ENCODE measurements around the gene RPS19. TPM values are rescaled to one million over a fixed set of nuclear protein-coding genes. Genes with fewer than 3 reads are reported as not detected.
"Not testable (repeated sequence)": the region's sequence is repeated elsewhere in the genome, so short reads cannot be mapped to it uniquely, and the experiment has no call there.

RPS19 gene
- total RNA-seq, 2 experiments from 2014 or later: 2,679 to 3,011 TPM

DNA sequence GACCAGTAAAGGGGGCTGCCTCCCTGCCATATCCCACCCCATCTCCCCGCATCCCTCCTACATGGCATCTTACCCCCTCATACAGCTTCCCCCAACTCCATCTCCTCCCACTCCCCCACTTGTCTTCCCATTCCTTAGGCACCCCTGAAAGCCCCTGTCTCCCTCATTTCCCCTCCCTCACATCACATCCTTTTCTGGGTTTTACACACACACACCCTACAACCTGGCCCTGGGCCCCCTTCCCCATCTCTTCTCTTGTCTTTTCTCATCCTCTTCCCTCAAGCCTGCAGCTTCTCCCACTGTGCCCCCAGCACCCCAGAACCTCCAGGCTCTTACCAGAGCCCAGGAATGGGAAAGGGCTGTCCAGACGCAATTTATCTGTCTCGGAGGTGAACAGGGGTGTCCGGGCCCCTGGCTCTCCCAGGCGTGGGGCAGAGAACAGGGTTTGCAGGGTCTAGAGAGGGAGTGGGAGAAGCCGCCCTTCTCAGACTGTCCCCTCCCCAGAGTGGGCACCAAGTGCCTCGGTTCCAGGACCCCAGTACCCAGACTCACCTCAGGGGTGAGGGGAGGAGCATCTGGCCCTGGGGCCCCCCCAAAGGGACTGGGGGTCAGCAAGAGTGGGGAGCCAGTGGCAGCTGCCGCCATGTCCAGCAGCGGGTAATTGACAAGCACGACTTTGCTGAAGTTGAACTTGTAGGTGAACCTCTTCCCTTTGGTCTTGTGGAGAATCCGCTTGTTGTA, 48.8 kb downstream of the RPS19 start:
- peaks cover 32% of the 10 kb centered on the region for H3K4me1 Mint-ChIP-seq
- peaks cover 27% of the 10 kb centered on the region for H3K27me3 Mint-ChIP-seq
- CTCF ChIA-PET: no interaction called here
- H3K9me3 Mint-ChIP-seq: no peaks in the 10 kb centered on the region
- no peak overlapping the region for H3K4me3 Mint-ChIP-seq
- no peak overlapping the region for H3K27ac Mint-ChIP-seq
- POLR2A ChIA-PET: no interaction called here
- DNase-seq: no peak
- H3K36me3 Mint-ChIP-seq (ENCODE audit: low read depth): peaks cover 39% of the 10 kb centered on the region

DNA sequence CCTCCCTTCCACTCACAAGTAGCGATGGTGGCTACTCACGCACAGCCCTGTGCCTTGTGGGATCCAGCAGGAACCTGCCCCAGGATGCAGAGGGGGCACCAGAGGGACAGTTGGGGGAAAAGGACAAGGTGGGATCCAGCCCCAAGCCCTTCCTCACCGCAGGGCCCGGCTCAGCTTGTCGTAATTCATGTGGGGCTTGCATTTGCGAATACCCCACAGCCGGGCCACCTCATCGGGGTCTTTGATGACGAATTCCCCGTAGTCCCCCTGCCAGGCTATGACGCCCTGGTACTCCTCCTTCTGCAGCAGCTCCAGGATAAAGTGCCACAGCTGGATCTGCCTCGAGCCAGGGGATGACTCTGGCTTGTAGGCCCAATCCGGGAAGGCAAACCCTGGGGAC, 49.7 kb downstream of the RPS19 start:
- H3K4me1 Mint-ChIP-seq: peaks cover 29% of the 10 kb centered on the region
- H3K36me3 Mint-ChIP-seq (ENCODE audit: low read depth): peaks cover 32% of the 10 kb centered on the region
- H3K4me3 Mint-ChIP-seq: no peak overlapping the region
- H3K27ac Mint-ChIP-seq: no peak overlapping the region
- peaks cover 33% of the 10 kb centered on the region for H3K27me3 Mint-ChIP-seq
- POLR2A ChIA-PET: no interaction called here
- CTCF ChIA-PET: interaction anchor here (0.6 kb wide), 1 partner anchor 1425 kb away, joined by 3 read pairs; no protein-coding TSS in a partner anchor
- no peak for DNase-seq
- no peaks in the 10 kb centered on the region for H3K9me3 Mint-ChIP-seq

DNA sequence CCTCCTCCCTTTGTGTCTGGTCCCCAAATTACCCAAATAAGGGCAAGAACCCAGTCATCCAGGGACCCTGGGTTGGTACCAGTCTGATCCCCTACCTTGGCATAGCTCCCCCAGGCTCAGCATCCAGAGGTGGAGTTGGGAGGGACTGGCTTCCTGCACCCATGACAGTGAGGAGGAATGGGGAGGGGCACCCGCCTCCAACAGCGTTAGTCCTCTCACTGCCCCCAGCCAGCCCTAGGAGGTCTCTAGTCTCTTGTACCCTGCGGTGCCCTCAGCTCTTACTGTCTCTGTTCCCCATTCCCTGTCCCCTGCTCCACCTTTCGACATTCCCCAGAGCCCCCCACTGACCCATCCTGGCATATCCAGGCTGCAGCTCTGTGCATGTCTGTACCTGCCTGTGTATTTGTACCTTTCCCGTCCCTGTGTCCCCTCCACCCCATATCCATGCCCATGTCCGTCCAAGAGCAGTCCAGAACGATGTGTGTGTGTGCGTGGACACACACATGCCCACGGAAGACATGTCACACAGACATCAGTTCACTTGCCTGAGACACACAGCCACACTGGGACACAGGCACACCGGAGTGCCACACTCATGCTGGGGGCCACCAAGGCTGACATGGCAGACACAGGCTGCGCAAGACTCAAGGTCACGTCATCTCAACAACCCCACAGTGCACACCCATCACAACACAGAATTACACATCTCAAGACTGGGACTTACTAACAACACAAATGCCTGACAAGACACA, 50.4 kb downstream of the RPS19 start:
- H3K27me3 Mint-ChIP-seq: peaks cover 34% of the 10 kb centered on the region
- DNase-seq: no peak
- H3K4me1 Mint-ChIP-seq: peaks cover 27% of the 10 kb centered on the region
- peak overlapping the region; percentile 7 for H3K27ac Mint-ChIP-seq
- peaks cover 25% of the 10 kb centered on the region for H3K36me3 Mint-ChIP-seq (ENCODE audit: low read depth)
- ChIA-PET POLR2A (no interaction called here), CTCF (interaction anchor here (0.6 to 2.0 kb wide), 2 partner anchors 24 to 1426 kb away, joined by 3 to 5 read pairs; no protein-coding TSS in a partner anchor)
- no peaks in the 10 kb centered on the region for H3K9me3 Mint-ChIP-seq
- H3K4me3 Mint-ChIP-seq: no peak overlapping the region

DNA sequence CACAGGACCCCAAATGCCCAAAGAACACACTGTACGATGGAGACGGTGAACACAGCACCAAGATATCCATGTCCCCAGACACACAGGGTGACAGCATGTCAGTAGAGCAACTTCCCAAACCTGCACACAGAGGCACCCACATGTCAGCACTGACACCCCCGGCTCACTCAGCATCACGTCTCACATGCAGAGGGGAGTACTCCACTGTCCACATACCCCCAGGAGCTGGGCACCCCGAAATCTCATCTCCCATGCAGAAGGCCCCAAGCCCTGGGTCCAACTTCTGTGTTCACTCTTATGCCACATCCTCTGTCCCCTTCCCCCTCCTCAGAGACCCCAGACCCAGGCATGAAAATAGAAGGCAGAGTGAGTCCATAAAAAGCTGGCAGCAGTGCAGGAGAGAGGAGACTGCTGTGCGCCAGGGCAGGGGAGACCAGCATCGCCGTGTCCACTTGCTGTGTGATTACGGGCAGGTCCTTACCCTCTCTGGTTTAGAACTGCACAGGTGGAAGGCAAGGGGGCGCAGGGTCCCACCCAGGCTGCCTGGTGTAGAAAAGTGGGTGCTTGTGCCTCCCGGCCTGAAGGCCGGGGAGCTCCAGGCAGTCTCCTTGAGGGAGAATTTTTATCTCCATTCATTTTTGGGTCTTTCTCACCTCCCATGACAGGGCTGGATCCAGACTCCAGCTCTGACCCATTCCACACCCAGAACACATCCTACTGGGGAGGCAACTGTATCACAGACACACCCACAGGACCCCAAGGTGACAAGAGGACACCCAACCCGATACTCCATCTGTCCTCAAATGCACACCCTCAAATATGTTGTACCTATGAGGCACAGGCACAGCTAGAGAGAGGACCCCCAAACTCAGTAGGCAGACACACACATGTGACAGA, 51.2 kb downstream of the RPS19 start:
- peaks cover 18% of the 10 kb centered on the region for H3K36me3 Mint-ChIP-seq (ENCODE audit: low read depth)
- H3K4me1 Mint-ChIP-seq: peaks cover 22% of the 10 kb centered on the region
- CTCF ChIA-PET: interaction anchor here (1.1 to 2.0 kb wide), 2 partner anchors 8 to 25 kb away, joined by 3 to 5 read pairs; no protein-coding TSS in a partner anchor
- peaks cover 34% of the 10 kb centered on the region for H3K27me3 Mint-ChIP-seq
- peak overlapping the region; percentile 3 for H3K27ac Mint-ChIP-seq
- POLR2A ChIA-PET: interaction anchor here (0.6 to 0.9 kb wide), 2 partner anchors 372 to 1649 kb away, joined by 5 to 6 read pairs; no protein-coding TSS in a partner anchor
- peak; percentile 29 for DNase-seq
- no peaks in the 10 kb centered on the region for H3K9me3 Mint-ChIP-seq
- H3K4me3 Mint-ChIP-seq: no peak overlapping the region

DNA sequence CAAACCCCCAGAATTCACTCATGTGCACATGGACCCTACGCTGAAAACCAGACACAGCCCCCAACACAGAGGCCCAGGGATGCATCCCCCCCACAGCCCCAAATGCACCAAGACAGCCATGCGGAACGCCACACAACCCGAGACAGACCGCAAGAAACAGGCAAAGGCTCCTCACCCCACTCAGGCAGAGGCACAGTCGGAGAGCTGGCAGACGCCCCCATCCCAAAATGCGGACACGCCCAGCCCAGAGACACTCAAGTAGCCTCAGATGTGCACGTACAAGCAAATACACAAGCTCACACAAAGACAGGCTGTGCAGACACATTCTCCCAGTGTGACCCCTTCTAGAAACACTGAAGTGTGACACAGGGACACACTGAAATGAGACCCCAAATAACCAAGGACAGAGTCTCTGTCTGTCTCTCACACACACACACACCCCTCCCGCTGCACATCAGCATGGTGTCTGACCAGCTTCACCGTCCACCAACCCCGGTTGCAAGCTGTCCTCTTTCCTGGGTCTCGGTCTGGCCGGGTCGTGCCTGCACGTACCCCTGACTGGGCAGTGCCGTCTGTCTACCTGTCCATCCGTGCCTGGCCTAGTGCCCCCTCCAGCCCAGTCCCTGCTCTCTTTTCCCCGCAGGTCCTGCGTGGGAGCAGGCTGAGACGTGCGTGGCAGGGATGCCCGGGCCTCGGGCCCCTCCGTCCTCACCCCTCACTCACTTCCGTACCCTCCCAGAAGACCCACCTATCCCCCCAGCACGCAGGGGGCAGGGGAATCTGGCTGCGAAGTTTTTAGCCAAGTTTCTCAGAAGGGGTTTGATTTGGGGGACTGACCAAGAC, 52.1 kb downstream of the RPS19 start:
- H3K9me3 Mint-ChIP-seq: no peaks in the 10 kb centered on the region
- peak overlapping the region; percentile 3 for H3K27ac Mint-ChIP-seq
- peaks cover 18% of the 10 kb centered on the region for H3K4me1 Mint-ChIP-seq
- peaks cover 12% of the 10 kb centered on the region for H3K36me3 Mint-ChIP-seq (ENCODE audit: low read depth)
- no peak for DNase-seq
- no peak overlapping the region for H3K4me3 Mint-ChIP-seq
- ChIA-PET POLR2A (interaction anchor here (0.8 to 0.9 kb wide), 2 partner anchors 16 to 371 kb away, joined by 4 to 5 read pairs; partner anchors contain the start of gene ERFL), CTCF (interaction anchor here (1.1 to 2.0 kb wide), 2 partner anchors 9 to 26 kb away, joined by 3 to 5 read pairs; no protein-coding TSS in a partner anchor)
- peaks cover 34% of the 10 kb centered on the region for H3K27me3 Mint-ChIP-seq

DNA sequence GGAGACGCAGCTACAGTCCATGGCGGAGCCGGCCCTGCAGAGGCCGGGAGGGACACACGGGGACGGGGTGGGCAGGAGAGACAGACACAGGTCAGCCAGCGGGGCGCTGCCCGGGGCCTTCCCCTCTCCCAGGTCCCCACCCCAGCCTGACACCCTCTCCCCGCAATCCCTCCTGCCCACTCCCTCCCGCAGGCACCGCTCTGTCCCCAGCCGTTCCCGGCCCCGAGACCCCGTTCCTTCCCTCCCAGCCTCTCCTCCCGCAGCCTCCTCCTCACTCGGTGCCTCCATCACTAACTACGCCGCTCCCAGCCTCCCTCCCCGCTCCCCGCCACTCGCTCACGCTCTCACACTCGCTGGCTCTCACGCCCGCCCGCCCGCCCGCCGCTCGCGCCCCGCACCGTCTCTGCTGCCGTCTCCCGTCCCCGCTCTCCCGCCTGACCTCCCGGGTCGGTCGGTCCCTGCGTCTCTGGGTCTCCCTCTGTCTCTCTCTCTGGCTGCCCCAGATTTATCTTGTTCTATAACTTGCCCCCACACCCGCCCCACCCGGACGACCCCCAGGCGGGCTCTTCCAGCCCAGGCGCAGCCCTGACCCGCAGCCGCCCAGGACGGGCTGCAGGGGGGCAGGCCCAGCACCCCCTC, 53.0 kb downstream of the RPS19 start:
- DNase-seq: no peak
- ChIA-PET CTCF (no interaction called here), POLR2A (no interaction called here)
- Mint-ChIP-seq H3K4me3 (no peak overlapping the region), H3K4me1 (peaks cover 16% of the 10 kb centered on the region), H3K27me3 (peaks cover 34% of the 10 kb centered on the region), H3K9me3 (no peaks in the 10 kb centered on the region), H3K27ac (no peak overlapping the region), H3K36me3 (ENCODE audit: low read depth) (peaks cover 9% of the 10 kb centered on the region)

DNA sequence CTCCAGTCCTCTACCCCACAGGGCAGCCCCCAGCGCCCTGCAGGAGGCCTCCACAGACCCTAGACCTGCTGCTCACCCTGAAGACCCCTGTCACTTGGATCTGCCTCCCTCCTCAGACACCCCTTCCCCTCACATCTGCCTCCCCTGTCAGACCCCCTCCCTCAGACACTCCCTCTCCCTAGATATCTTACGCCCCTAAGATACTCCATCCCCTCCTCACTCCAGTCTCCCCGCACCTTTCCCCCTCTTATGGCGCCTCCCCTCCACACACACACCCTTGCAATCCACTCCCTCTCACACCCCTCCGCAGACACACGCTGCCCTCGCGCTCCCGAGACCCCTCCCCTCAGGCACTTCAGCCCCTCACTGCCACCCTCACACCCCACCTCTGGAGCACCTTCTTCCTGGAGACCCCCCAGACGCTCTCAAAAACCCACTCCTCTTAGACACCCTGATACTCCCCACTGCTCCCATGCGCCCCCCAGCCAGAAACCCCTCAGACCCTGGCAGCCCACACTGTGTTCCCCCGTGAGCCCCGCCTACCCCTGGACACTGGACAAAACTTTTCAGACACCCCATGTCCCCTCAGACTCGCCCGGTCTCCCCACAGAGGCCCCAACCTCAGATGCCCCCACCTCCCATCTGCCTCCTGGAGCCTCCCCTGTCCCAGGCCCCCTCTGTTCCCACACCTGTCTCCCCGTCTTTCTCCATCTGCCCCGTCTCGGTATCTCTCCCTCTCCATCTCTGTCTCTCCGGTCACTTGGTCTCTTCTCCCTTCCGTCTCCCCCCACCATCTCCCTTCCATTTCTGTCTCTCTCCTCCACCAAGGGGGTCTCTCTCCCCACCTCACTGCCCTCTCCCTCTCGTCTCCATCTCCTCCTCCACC, 53.7 kb downstream of the RPS19 start:
- peaks cover 9% of the 10 kb centered on the region for H3K36me3 Mint-ChIP-seq (ENCODE audit: low read depth)
- ChIA-PET POLR2A (no interaction called here), CTCF (no interaction called here)
- no peak overlapping the region for H3K4me3 Mint-ChIP-seq
- peaks cover 16% of the 10 kb centered on the region for H3K4me1 Mint-ChIP-seq
- no peak overlapping the region for H3K27ac Mint-ChIP-seq
- DNase-seq: no peak
- H3K9me3 Mint-ChIP-seq: no peaks in the 10 kb centered on the region
- peaks cover 34% of the 10 kb centered on the region for H3K27me3 Mint-ChIP-seq

DNA sequence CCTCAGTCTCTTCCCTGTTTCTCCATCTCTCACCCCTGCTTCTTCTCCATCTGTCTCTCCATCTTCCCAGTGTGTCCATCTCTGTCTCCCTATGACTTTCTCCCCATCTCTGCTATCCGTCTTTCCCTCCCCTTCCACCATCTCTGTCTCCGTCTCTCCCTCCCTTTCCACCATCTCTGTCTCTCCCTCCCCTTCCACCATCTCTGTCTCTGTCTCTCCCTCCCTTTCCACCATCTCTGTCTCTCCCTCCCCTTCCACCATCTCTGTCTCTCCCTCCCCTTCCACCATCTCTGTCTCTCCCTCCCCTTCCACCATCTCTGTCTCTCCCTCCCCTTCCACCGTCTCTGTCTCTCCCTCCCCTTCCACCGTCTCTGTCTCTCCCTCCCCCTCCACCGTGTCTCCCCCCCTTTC, 54.4 kb downstream of the RPS19 start:
- H3K36me3 Mint-ChIP-seq (ENCODE audit: low read depth); POLR2A ChIA-PET; DNase-seq; CTCF ChIA-PET; H3K27ac Mint-ChIP-seq; H3K9me3 Mint-ChIP-seq; H3K4me3 Mint-ChIP-seq: not testable (repeated sequence)
- Mint-ChIP-seq H3K4me1 (peaks cover 16% of the 10 kb centered on the region), H3K27me3 (peaks cover 34% of the 10 kb centered on the region)

DNA sequence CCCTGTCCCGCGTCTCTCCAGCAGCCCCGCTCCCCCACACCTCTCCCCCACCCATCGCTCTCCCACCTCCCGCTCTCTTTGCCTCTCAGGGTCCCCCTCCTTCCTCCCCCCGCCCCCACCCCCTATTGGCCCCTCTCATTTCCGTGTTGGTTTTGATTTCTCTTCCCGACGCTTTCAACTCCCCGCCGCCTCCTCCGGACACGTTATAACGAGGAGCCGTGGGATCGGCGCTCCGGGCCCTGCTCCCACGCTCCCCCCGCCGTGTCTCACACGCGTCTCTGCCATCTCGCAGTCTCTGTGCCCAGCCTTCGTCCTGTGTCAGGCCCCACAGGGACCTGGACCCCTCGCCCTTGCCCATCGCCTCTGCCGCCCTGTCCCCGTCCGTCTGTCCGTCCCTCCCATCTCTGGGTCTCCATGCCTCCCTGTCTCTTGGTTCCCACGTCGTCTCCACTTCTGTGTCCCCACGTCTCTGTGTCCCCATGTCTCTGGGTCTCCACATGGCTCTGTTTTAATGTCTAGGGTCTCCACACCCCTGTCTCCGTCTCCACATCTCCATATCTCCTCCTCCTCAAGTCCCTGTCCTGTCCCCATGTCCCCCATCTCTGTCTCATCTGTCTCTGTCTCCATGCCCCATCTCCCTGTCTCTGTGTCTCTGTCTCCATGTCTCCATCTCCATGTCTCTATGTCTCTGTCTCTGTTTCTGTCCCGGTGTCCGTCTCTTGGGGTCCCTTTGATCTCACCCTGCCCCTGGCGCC, 55.1 kb downstream of the RPS19 start:
- H3K27me3 Mint-ChIP-seq: peaks cover 34% of the 10 kb centered on the region
- no peak overlapping the region for H3K27ac Mint-ChIP-seq
- H3K4me3 Mint-ChIP-seq: no peak overlapping the region
- ChIA-PET CTCF (no interaction called here), POLR2A (no interaction called here)
- H3K9me3 Mint-ChIP-seq: no peaks in the 10 kb centered on the region
- DNase-seq: no peak
- peaks cover 16% of the 10 kb centered on the region for H3K4me1 Mint-ChIP-seq
- peaks cover 7% of the 10 kb centered on the region for H3K36me3 Mint-ChIP-seq (ENCODE audit: low read depth)

DNA sequence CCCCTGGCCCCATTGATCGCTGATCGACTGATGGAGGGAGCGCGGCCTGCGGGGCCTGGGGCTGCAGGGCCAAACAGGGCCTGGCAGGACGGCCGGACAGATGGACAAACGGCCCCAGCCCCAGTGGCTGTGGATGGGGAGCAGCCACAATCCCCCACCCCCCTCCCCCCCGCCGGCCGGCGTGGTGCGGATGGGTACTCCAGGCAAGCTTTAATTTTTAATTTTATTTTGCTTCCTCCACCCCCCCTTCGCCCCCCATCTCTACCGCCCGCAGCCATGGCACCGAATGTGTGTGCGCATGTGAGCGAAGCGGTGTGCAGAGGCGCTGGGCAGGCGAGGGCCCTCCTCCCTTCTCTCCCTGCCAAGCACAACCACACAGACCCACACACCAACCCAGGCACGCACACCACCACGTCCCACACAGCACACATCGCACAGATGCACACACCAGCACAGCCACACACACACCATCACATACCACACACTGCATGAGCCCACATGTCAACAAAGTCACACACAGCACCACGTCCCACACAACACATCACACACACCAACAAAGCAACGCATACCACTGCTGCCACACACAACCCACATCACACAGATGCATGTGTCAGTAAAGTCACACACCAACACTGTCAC, 55.8 kb downstream of the RPS19 start:
- H3K4me1 Mint-ChIP-seq: peaks cover 13% of the 10 kb centered on the region
- H3K4me3 Mint-ChIP-seq: no peak overlapping the region
- H3K27ac Mint-ChIP-seq: no peak overlapping the region
- POLR2A ChIA-PET: no interaction called here
- CTCF ChIA-PET: no interaction called here
- H3K36me3 Mint-ChIP-seq (ENCODE audit: low read depth): peaks cover 2% of the 10 kb centered on the region
- H3K9me3 Mint-ChIP-seq: no peaks in the 10 kb centered on the region
- DNase-seq: no peak
- peaks cover 29% of the 10 kb centered on the region for H3K27me3 Mint-ChIP-seq
